GM21737 (cell line): Measurements from ENCODE around the gene NT5DC1.
"Not testable (repeated sequence)": the region's sequence is repeated elsewhere in the genome, so short reads cannot be mapped to it uniquely, and the experiment has no call there.

Experiments used
- ATAC-seq: cut with Tn5 transposase; IDR thresholded peaks from one replicate; pipeline ENCODE4 v1.9.1; 2021; ENCODE audit warnings: mild to moderate bottlenecking, moderate library complexity; ENCODE audit not compliant: unreplicated experiment

NT5DC1 gene

DNA sequence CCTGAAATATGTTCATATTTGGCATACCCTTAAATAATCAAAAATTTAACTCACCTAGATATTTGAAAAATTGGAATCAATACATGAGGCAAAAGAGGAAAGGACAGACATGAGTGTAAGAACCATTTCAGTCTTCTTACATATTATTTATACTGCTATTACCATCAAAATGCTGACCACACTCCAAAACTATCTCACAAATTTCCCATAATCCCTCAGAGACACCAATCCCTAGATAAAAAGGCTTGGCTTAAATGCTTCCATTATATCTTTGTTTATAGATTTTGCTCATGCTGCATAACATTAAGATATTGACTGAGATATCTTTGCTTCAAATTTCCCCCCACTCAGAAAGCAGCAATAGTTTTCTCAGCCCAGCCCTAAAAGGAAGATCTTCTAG, 11.7 kb upstream of the NT5DC1 start:
- no peak for ATAC-seq

- ATAC-seq = peak; percentile 55
Observed at GRCh38 chr6:116090251-116090650, 10.4 kb upstream of the NT5DC1 start.

GRCh38 chr6:116094041-116094440, 6.6 kb upstream of the NT5DC1 start:
- ATAC-seq = no peak

DNA sequence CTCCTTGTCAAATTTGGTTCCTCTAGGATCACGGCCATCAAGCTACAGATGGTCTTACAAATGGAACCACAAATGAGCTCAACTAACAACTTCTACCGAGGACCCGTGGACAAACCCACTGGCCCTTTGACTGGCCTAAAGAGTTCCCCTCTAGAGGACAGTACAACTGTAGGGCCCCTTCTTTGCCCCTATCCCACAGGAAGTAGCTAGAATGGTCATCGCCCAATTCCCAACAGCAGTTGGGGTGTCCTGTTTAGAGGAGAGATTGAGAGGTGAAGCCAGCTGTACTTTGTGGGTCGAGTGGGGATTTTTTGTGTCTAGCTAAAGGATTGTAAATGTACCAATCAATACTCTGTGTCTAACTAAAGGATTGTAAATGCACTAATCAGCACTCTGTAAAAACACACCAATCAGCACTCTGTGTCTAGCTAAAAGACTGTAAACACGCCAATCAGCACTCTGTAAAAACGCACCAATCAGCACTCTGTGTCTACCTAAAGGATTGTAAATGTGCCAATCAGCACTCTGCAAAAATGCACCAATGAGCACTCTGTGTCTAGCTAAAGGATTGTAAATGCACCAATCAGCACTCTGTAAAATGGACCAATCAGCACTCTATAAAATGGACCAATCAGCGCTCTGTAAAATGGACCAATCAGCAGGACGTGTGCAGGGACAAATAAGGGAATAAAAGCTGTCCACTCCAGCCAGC, 4.4 kb upstream of the NT5DC1 start:
- not testable (repeated sequence) for ATAC-seq

DNA sequence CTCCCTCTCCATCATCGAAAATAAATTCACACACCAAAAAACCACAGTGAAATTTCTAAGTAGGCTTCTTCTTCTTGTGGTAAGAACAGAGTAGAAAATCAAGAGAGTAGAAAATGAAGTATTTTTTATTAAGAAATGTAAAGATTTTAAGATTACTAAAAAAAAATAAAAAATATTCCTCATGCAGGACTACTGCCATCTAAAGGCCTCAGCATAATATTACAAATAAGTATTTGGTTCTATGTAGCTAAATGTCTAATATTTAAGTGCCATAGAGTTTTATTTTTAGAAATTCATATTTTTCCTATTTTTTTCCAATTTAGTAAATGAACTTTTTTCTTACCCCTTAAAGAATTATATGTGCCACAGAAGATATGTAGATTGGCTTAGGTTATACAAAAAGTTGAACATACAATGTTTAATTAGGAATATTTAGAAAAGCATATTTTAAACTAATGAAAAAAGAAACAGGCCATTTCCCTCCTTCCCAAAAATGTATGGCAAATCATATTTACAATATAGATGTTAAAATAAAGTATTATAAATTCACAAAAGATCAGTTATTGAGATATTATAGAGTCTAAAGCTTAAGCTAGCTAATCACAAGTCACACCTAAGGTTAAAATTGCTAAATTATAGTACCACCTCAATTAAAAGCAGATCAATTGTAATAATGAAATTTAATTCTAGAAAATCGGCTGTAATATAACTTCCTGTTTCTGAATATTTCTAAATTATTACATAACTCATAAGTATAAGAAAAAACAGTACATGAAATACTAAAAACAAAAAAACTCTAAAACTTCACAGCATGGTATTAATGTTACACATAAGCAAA, 3.5 kb upstream of the NT5DC1 start:
- ATAC-seq = no peak

- no peak for ATAC-seq
Observed at GRCh38 chr6:116099036-116099435, 1.6 kb upstream of the NT5DC1 start.

DNA sequence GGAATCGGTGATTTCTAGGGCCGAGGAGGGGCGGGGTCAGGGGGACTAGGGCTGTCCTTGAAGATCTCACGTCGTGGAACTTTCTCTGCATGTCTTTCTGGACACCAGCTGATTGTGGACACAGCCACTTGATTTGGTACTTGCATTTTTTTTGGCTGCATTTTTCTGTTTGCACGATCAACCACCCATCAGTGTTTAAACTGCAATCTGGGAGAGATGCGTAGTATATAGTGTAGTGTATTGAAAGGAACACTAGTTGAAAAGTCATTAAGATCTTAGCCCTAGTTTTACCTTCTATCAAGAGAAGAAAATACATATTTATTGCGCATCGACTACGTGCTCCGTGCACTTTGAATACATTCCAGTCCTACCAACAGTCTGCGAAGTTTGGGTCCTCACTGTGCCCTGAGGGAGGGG, 657 bp downstream of the NT5DC1 start:
- no peak for ATAC-seq

DNA sequence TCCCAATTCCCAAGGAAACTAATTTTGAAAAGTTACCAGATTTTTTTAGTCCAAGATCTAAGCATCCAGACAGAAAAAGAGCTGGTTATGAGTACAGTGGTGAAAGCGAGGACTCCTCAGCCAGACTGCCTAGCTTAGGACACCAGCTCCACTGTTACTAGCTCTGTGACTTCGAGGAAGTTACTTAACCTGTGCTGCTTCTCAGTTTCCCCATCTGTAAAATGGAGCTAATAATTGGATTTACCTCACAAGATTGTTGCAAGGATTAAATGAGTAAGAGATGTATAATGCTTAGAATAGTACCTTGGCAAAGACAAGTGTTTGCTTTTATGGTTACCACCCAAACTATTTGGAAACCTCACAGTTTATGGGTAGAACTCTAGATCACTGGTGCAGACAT, 1.1 kb downstream of the NT5DC1 start:
- ATAC-seq = no peak

GRCh38 chr6:116102873-116103272, 2.2 kb downstream of the NT5DC1 start:
- no peak for ATAC-seq

DNA sequence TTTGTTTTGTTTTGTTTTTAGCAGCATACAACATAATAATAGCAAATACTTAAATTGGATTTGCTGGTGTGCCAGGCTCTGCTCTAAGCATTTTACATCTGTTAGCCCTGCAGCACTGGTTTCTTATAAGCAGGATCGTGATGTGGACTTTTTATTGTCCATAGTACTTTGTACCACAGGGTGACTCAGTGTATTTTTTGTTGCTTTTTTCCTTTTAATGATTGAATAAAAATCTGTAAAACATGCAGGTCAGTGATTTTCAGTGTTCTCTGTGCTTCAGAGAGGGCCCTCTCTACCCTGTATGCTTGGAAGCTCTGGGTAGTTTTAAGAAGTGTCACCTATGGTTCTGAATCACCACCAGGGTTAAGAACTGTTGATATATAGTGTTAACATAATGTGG, 4.0 kb downstream of the NT5DC1 start:
- no peak for ATAC-seq

GRCh38 chr6:116105247-116105646, 4.6 kb downstream of the NT5DC1 start:
- ATAC-seq = no peak

GRCh38 chr6:116106146-116106545, 5.5 kb downstream of the NT5DC1 start:
- ATAC-seq = no peak

DNA sequence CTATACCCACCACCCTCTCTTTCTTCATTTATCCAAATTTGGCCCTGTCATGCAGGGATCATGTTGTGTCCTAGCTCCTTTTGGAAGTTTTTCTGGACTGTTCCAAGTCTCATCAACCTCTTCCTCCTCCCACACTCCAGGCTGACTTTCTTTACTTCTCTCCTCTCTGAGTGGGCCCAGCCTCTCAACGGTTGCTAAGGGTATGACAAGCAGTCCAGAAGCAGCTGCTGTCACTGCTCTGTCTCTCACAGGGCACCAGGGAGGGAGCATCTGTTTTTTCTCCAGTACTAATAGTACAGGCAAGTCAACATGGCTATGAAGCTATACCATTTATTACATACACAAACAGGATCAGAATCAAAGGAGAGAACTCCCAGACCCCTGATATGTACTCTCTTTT, 8.2 kb downstream of the NT5DC1 start:
- no peak for ATAC-seq

GRCh38 chr6:116111552-116112528, 11.2 kb downstream of the NT5DC1 start:
- ATAC-seq = peak; percentile 50

DNA sequence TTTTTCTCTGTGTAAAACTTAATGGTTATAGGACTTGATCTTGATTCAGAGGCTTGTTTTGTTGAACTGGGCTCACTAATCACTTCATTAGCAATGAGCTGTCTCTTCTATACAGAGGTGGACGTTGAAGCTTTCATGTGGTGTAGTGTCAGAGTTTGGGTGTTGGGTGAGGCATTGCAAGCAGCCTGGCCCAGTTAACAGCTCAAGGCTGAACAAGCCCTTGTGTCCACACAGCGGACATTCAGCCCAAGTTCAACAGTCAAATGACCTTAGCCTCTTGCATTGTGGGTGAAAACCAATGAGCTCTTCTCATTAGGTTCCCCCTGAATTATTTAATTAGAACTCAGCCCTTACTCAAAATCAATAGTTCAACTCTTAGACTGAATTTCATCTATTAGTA, 12.7 kb downstream of the NT5DC1 start:
- no peak for ATAC-seq

- no peak for ATAC-seq
Observed at GRCh38 chr6:116115781-116116180, 15.1 kb downstream of the NT5DC1 start.

GRCh38 chr6:116118608-116119007, 18.0 kb downstream of the NT5DC1 start:
- ATAC-seq = no peak

GRCh38 chr6:116120430-116120829, 19.8 kb downstream of the NT5DC1 start:
- ATAC-seq = no peak

DNA sequence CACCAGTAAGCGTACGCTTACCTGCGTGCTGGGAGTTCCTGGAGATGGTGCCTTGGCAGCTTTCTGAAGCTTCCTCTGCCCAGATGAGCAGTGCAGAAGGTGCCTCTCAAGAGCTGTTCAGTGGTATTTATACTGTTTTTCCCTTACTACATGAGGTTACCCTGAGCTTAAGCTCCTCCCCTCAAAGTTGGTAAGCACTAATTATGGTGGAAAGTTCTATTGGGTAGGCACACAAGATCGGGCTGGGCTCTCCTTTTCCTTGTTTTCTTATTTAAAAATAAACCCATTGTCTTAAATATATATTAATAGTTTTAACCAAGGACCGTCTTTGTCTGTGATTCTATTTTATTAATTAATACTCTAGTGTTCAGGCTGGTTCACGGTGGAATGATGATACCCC, 25.4 kb downstream of the NT5DC1 start, which contains the start of gene COL10A1:
TSS of gene COL10A1 (minus strand) at position 101 of the 400 bp plus-strand sequence. CDS start 640 bp downstream, outside the sequence.
- ATAC-seq = no peak

- no peak for ATAC-seq
Observed at GRCh38 chr6:116127771-116128493, 27.3 kb downstream of the NT5DC1 start.
